Activated CD8-positive, alpha-beta T cell treated with anti-CD3 and anti-CD28 coated beads, Interleukin-2, amount 10 ng/mL, durations not matched to agents 7 days and 5 days (primary cell): Measurements from ENCODE around the gene ARHGAP15. TPM values are rescaled to one million over a fixed set of nuclear protein-coding genes. Genes with fewer than 3 reads are reported as not detected.
A peak's percentile ranks its signal among the peaks of the same experiment; 100 is the strongest.

ENCODE experiments used
- ATAC-seq: fragments of 150-1000 bp; cut with Tn5 transposase; one replicate; pipeline ENCODE4 v1.10.0; 2021; ENCODE audit warnings: moderate library complexity
- CTCF ChIA-PET: fragments of 350-600 bp; sonication (Branson Sonifier 250); formaldehyde crosslinking; loops from one replicate; lab custom pipeline; 2021; ENCODE audit warnings: antibody characterized with exemption; lab: Charles Lee
- POLR2A ChIA-PET: fragments of 350-600 bp; sonication (Branson Sonifier 250); formaldehyde crosslinking; loops from one replicate; lab custom pipeline; 2021; ENCODE audit warnings: antibody characterized with exemption; lab: Charles Lee
- DNase-seq: peaks from one replicate; pipeline ENCODE4 v3.0.0-alpha.2; 2020
- H3K27ac Mint-ChIP-seq: one replicate; pipeline ENCODE4 v1.8.0; 2021; ENCODE audit warnings: mild to moderate bottlenecking, mixed read lengths
- H3K27me3 Mint-ChIP-seq: one replicate; pipeline ENCODE4 v1.8.0; 2021; ENCODE audit warnings: low read depth, mixed read lengths
- H3K36me3 Mint-ChIP-seq: one replicate; pipeline ENCODE4 v1.8.0; 2021; ENCODE audit warnings: low read depth, mixed read lengths
- H3K4me1 Mint-ChIP-seq: one replicate; pipeline ENCODE4 v1.8.0; 2021; ENCODE audit warnings: low read depth, mixed read lengths
- H3K4me3 Mint-ChIP-seq: one replicate; pipeline ENCODE4 v1.8.0; 2021; ENCODE audit warnings: mild to moderate bottlenecking, mixed read lengths
- H3K9me3 Mint-ChIP-seq: one replicate; pipeline ENCODE4 v1.8.0; 2022; ENCODE audit warnings: mixed read lengths; ENCODE audit not compliant: insufficient read depth
- total RNA-seq, 2 experiments: library from RNA; stranded (reverse); gene quantifications; one replicate each; pipeline ENCODE4 v1.2.3, GENCODE V29; 2021

ARHGAP15 gene
- total RNA-seq, 2 experiments from 2014 or later, result 154 to 158 TPM

DNA sequence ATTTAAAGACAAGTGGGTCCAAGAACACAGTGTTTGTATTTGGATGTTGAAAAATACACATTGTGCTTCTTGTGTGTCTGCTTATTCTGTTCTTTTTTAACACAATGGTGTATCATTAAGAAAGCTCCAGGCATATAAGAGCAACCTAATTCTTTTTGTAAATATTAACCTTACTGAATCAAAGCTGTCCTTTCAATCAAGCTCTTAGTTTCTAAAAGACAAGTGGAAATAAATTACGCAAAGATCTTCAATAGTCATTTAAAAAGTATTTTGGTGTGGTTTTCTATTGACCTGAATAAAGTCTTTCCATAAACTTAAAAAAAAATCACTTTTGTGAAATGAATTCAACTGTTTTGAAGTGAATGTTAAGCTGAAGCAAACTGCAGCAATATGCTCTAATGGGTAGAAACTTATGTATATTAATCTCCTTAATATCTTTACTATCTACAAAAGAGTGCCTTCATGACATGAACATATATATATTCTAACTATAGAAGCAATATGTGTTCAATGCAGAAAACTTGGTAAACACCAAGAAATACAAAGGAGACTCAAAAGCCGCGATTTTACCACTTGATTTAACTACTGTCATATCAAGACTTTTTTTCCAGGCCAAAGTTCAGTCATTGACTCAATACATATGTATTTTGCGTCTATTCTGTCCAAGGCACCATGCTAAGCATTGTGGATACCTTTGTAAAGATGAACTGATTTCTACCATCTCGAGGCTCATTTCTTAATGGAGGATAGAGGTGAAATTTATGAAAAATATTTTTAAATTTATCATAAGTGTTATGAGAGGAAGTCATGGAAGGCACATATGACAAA, 97.7 kb downstream of the ARHGAP15 start:
- POLR2A ChIA-PET, result interaction anchor here (1.2 kb wide), 1 partner anchor 30 kb away, joined by 4 read pairs; no protein-coding TSS in a partner anchor
- ATAC-seq, result no peak
- no peak for DNase-seq
- H3K4me3 Mint-ChIP-seq, result no peak overlapping the region
- H3K27me3 Mint-ChIP-seq, result no peaks in the 10 kb centered on the region
- H3K4me1 Mint-ChIP-seq, result peaks cover 57% of the 10 kb centered on the region
- H3K27ac Mint-ChIP-seq, result peak overlapping the region; percentile 48
- H3K36me3 Mint-ChIP-seq, result peaks cover 70% of the 10 kb centered on the region
- CTCF ChIA-PET, result interaction anchor here (0.7 to 2.3 kb wide), 4 partner anchors 23 to 116 kb away, joined by 3 to 12 read pairs (median 7); no protein-coding TSS in a partner anchor
- H3K9me3 Mint-ChIP-seq, result no peaks in the 10 kb centered on the region

DNA sequence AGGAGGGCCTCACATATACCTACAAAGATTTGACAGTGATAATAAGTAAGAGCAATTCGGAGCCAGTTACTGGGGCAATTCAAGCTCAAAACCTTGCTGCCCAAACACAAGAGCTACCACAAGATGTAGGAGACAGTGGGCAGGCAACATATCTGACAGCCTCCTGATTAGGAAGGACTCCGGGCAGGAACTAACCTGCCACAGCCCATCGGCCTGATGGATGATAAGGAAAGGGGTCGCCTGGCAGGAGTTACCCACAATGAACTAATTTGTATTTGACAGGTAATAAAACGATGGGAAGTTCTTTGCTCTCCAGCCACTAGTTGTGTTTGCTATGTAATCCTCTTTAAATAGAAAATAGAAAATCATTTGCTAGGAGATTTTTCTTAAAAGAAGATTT, 100.2 kb downstream of the ARHGAP15 start:
- peaks cover 74% of the 10 kb centered on the region for H3K36me3 Mint-ChIP-seq
- no peak overlapping the region for H3K4me3 Mint-ChIP-seq
- ChIA-PET CTCF (interaction anchor here (0.5 to 1.4 kb wide), 4 partner anchors 8 to 503 kb away, joined by 3 read pairs; no protein-coding TSS in a partner anchor), POLR2A (no interaction called here)
- H3K27ac Mint-ChIP-seq, result no peak overlapping the region
- H3K27me3 Mint-ChIP-seq, result no peaks in the 10 kb centered on the region
- peaks cover 38% of the 10 kb centered on the region for H3K4me1 Mint-ChIP-seq
- DNase-seq (no peak), ATAC-seq (no peak)
- peaks cover 16% of the 10 kb centered on the region for H3K9me3 Mint-ChIP-seq

DNA sequence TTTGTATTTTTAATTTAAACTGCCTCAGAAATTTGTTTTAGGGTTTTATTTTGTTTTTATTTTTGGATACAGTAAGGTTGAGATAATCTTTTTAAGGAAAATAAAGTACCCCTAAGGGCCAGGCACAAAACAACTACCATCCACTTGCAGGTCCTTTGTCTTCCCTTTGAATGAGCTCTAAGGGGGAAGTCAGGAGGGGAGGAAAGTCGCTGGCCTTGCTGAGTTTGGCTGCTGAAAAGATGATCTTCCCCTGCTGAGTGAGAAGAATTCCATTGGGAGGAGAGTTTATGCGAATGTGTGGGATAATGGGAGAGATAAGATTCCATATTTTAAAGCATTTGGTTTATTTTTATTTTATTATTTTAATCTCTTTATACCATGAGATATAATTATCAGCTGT, 100.7 kb downstream of the ARHGAP15 start:
- ChIA-PET POLR2A (interaction anchor here (1.0 kb wide), 1 partner anchor 9 kb away, joined by 3 read pairs; no protein-coding TSS in a partner anchor), CTCF (interaction anchor here (1.0 to 1.7 kb wide), 5 partner anchors 7 to 118 kb away, joined by 3 to 5 read pairs (median 3); no protein-coding TSS in a partner anchor)
- Mint-ChIP-seq H3K36me3 (peaks cover 74% of the 10 kb centered on the region), H3K4me3 (no peak overlapping the region), H3K4me1 (peaks cover 36% of the 10 kb centered on the region), H3K27ac (peak overlapping the region; percentile 26), H3K9me3 (peaks cover 22% of the 10 kb centered on the region), H3K27me3 (no peaks in the 10 kb centered on the region)
- ATAC-seq (no peak), DNase-seq (no peak)

DNA sequence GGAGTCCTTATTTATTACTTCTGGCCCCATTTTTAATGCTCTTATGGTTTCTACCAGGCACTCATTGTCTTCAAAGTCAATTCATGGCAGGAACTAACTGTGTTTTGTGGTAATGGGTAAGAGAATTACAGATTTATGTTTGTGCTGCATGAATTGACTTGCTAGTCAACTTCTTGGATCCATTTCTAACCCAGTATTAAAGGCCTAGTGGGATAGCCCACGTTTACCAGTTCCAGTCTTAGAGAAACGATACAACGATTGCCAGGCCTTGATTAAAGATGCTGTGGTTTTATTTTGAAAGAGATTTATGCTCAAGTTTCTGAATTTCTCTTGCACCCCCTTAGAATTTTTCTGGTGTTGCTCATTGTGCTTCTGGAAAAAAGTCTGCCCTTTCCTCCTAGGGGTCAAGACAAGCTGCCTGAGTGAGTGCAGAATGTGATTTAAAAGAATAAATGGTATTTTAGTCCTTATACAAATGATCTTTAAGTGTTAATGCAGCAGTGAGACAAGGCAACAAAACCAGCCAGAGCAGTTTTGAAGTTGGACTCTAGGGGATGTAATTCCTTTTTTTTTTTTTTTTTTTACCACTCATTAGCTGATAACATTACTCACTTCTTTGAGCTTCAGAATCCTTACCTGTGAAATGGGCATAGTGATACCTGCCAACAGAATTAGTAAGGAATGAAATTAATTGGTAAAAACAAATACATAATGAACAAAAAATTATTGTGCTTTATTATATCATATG, 101.5 kb downstream of the ARHGAP15 start:
- ChIA-PET POLR2A (interaction anchor here (1.0 kb wide), 1 partner anchor 8 kb away, joined by 3 read pairs; no protein-coding TSS in a partner anchor), CTCF (interaction anchor here (1.0 to 1.7 kb wide), 5 partner anchors 8 to 119 kb away, joined by 3 to 5 read pairs (median 3); no protein-coding TSS in a partner anchor)
- DNase-seq (no peak), ATAC-seq (no peak)
- H3K36me3 Mint-ChIP-seq, result peaks cover 81% of the 10 kb centered on the region
- H3K27ac Mint-ChIP-seq, result peak overlapping the region; percentile 26
- H3K4me1 Mint-ChIP-seq, result peaks cover 40% of the 10 kb centered on the region
- no peaks in the 10 kb centered on the region for H3K27me3 Mint-ChIP-seq
- peaks cover 26% of the 10 kb centered on the region for H3K9me3 Mint-ChIP-seq
- no peak overlapping the region for H3K4me3 Mint-ChIP-seq

DNA sequence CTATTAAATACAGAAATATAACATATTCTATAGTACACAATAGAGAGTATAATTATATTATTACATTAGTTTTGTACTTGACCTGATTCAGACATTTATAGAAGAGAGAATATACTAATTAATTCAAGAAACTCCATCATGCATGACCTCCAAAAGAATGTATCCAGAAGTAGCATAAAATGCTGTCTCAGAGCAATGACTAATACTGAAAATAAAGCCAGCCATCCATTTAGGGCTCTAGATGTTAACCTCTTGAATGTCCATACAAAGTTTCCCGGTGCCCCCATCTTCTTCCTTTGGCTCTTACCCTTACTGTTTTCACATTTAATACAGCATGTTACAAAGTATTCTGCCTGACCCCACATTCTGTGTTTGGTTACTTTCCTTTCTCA, 102.0 kb downstream of the ARHGAP15 start:
- ChIA-PET POLR2A (no interaction called here), CTCF (interaction anchor here (1.5 to 1.7 kb wide), 2 partner anchors 9 to 28 kb away, joined by 3 to 5 read pairs; no protein-coding TSS in a partner anchor)
- Mint-ChIP-seq H3K27me3 (no peaks in the 10 kb centered on the region), H3K9me3 (peaks cover 26% of the 10 kb centered on the region), H3K4me3 (no peak overlapping the region), H3K27ac (no peak overlapping the region), H3K36me3 (peaks cover 80% of the 10 kb centered on the region), H3K4me1 (peaks cover 37% of the 10 kb centered on the region)
- DNase-seq (no peak), ATAC-seq (no peak)

DNA sequence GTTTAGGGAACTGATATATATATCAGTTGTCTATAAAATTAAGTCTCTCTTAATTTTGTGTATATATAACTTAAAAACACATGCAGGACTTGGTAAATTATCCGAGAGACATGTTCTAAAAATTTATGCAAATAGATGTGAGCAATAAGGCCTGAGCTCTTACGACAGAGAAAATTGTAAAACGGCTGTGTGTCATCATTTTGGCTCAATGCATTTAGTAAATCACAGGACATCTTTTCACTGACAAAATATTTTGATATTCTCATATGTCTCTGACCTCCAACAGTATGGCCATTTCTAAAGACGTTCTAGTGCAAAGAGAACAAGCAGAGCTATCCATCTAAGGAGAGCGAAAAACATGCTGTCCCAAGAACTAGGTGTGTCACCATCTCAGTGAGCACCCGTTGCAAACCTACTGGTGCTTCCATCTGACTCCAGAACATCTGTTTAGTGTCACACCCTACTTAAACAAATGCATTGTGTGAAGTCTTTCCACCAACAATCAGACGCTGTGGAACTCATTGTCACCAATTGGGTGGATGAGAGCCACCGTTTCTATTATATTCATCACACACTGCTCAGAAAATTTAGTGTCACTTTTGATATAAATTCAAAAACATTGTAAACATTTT, 108.0 kb downstream of the ARHGAP15 start:
- Mint-ChIP-seq H3K9me3 (peaks cover 26% of the 10 kb centered on the region), H3K27ac (no peak overlapping the region), H3K4me1 (peaks cover 23% of the 10 kb centered on the region), H3K27me3 (no peaks in the 10 kb centered on the region), H3K36me3 (peaks cover 74% of the 10 kb centered on the region), H3K4me3 (no peak overlapping the region)
- ChIA-PET POLR2A (interaction anchor here (1.1 kb wide), 1 partner anchor 9 kb away, joined by 3 read pairs; no protein-coding TSS in a partner anchor), CTCF (interaction anchor here (1.4 kb wide), 1 partner anchor 15 kb away, joined by 4 read pairs; no protein-coding TSS in a partner anchor)
- ATAC-seq (no peak), DNase-seq (no peak)

DNA sequence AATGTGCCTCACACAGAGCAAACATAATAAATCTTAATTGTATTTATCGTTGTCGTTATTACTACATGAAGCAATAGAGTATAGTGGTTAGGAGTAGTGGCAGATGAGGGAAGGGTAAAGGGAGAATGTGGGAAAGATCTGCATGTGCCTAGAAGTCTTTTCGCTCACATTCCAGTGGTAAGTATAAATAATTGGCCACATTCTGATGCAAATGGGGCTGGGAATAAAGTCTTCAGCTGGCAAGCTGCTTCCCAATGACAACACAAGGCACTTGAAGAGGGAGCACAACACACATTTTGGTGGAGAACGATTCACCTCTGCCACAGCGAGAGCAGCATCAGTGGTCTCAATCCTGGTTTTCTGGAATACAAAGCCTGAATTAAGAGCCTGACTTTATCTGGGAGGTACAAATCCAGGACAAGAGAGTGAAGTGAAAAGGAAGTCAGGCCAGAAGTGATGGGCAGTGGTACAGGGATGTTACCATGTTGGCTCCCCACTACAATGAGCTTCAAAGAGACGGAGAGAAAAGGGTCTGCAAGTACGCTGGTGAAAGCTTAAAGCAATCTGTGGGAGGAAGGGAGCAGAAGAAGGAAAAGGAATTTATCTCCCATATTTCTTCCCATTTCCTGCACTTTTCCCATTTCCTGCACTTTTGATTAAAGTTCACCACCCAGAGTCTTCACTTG, 112.3 kb downstream of the ARHGAP15 start:
- Mint-ChIP-seq H3K4me3 (no peak overlapping the region), H3K27me3 (no peaks in the 10 kb centered on the region), H3K36me3 (peaks cover 39% of the 10 kb centered on the region), H3K9me3 (no peaks in the 10 kb centered on the region), H3K27ac (peak overlapping the region; percentile 50), H3K4me1 (peaks cover 11% of the 10 kb centered on the region)
- ATAC-seq, result no peak
- CTCF ChIA-PET, result interaction anchor here (1.2 to 1.8 kb wide), 2 partner anchors 12 to 17 kb away, joined by 3 to 5 read pairs; no protein-coding TSS in a partner anchor
- DNase-seq, result no peak
- POLR2A ChIA-PET, result interaction anchor here (0.6 to 1.4 kb wide), 2 partner anchors 16 to 17 kb away, joined by 3 read pairs; no protein-coding TSS in a partner anchor

DNA sequence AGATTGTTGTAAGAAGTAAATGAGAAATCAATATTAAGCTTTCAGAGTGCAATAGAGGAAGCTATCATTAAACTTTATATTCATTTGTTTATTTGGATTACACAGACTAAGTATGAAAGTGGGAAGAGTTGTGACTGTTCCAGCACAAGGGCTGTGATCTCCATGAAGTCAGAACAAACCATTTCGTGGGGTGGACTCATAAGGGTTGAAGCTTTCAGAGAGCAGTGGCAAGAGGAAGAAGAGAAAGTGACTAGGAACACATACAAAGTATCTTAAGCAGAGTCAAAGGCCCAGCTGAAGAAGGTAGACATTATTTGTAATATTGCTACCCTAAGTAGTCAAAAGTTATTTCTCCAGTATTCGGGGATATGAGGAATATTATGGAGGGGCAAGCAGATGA, 117.0 kb downstream of the ARHGAP15 start:
- Mint-ChIP-seq H3K4me3 (no peak overlapping the region), H3K27me3 (no peaks in the 10 kb centered on the region), H3K9me3 (no peaks in the 10 kb centered on the region), H3K27ac (no peak overlapping the region), H3K4me1 (peaks cover 25% of the 10 kb centered on the region), H3K36me3 (peaks cover 33% of the 10 kb centered on the region)
- ChIA-PET CTCF (interaction anchor here (0.8 to 3.2 kb wide), 4 partner anchors 12 to 42 kb away, joined by 3 to 33 read pairs (median 4); no protein-coding TSS in a partner anchor), POLR2A (interaction anchor here (1.3 kb wide), 1 partner anchor 9 kb away, joined by 3 read pairs; no protein-coding TSS in a partner anchor)
- ATAC-seq, result no peak
- DNase-seq, result no peak

DNA sequence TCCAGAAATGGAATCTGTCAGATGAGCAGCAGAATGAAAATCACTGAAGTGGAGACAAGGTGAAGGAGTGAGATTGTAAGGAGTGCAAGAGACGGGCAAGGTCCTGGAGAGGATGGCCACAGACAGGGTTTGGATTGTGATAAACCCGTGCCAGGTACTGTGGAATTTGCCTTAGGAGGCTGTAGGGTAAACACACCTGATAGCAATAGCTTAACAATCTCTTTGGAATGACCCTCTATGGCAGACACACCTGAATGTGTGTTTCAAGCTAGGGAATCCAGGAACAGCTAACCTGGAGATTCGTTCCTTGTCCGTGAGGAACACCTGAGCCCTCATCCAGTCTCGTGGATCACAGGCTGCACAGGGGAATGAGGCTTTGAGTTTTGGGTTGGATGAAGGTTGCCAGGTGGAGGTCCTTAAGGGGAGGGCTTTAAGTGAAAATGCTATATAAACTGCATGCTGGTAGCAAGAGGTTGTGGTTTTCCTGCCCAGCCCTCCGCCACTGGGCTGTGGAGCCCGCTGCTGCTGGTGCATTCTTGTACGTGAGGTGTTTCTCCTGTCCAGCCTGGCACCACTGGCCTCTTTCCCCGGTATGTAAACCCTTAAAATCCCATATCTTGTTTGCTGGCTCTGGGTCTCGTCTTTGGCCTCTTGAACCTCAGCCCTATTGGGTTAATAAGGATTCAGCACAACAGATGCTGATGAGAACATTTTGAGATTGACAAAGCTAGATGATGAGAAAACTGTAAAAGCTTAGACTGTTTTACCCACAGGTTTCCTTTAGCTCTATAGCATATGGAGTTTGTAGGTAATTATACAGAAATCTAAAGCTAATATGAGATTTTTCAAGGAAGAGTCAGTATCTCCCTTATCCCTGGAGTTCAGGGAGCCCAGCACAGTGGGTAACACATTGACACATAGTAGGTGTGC, 117.9 kb downstream of the ARHGAP15 start:
- H3K36me3 Mint-ChIP-seq, result peaks cover 31% of the 10 kb centered on the region
- H3K4me1 Mint-ChIP-seq, result peaks cover 28% of the 10 kb centered on the region
- no peaks in the 10 kb centered on the region for H3K9me3 Mint-ChIP-seq
- H3K27me3 Mint-ChIP-seq, result no peaks in the 10 kb centered on the region
- H3K27ac Mint-ChIP-seq, result no peak overlapping the region
- DNase-seq (peak; percentile 54), ATAC-seq (peak; percentile 69)
- POLR2A ChIA-PET, result interaction anchor here (1.3 to 2.2 kb wide), 2 partner anchors 10 to 11 kb away, joined by 3 to 12 read pairs; no protein-coding TSS in a partner anchor
- CTCF ChIA-PET, result interaction anchor here (0.7 to 3.2 kb wide), 5 partner anchors 12 to 86 kb away, joined by 3 to 33 read pairs (median 3); no protein-coding TSS in a partner anchor
- H3K4me3 Mint-ChIP-seq, result no peak overlapping the region
